ENCODE measurements around the gene MMP26. TPM values are rescaled to one million over a fixed set of nuclear protein-coding genes. Genes with fewer than 3 reads are reported as not detected.
"Not testable (repeated sequence)": the region's sequence is repeated elsewhere in the genome, so short reads cannot be mapped to it uniquely, and the experiment has no call there.

The MMP26 gene
- total RNA-seq, 1 donor from 2014 or later = not detected

DNA sequence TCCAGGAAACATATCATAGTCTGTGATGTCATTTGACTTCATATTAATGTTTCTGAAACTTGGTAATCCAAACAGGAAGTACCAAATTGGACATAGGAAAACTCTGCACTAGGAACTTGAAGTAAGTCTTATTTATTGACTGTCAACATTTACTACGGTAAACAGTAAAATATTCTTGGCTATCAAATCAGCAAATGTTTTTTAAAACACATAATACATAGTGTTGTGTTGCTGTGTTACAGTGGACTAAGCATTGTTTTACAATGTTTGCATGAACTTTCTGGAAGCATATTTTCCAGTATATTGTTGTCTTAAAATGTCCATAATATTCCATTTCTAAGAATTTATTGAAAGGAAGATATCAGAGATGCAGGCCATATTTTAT is 4.2 kb upstream of the MMP26 start:
- Histone ChIP-seq H3K9me3 (replicated peaks) (no peaks in the 10 kb centered on the region), H3K36me3 (no peaks in the 10 kb centered on the region), H3K4me3 (no peak overlapping the region), H3K27me3 (ENCODE audit: low read depth) (no peaks in the 10 kb centered on the region), H3K27ac (replicated peaks) (no peak overlapping the region), H3K4me1 (peaks cover 17% of the 10 kb centered on the region)
- intact Hi-C loops (cut with micrococcal nuclease) = no loop called here
- TF ChIP-seq, protein P1, sequence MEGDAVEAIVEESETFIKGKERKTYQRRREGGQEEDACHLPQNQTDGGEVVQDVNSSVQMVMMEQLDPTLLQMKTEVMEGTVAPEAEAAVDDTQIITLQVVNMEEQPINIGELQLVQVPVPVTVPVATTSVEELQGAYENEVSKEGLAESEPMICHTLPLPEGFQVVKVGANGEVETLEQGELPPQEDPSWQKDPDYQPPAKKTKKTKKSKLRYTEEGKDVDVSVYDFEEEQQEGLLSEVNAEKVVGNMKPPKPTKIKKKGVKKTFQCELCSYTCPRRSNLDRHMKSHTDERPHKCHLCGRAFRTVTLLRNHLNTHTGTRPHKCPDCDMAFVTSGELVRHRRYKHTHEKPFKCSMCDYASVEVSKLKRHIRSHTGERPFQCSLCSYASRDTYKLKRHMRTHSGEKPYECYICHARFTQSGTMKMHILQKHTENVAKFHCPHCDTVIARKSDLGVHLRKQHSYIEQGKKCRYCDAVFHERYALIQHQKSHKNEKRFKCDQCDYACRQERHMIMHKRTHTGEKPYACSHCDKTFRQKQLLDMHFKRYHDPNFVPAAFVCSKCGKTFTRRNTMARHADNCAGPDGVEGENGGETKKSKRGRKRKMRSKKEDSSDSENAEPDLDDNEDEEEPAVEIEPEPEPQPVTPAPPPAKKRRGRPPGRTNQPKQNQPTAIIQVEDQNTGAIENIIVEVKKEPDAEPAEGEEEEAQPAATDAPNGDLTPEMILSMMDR (IDR thresholded peaks at IDR 0.05; ENCODE audit: borderline replicate concordance) = no peak
- no peak for DNase-seq

DNA sequence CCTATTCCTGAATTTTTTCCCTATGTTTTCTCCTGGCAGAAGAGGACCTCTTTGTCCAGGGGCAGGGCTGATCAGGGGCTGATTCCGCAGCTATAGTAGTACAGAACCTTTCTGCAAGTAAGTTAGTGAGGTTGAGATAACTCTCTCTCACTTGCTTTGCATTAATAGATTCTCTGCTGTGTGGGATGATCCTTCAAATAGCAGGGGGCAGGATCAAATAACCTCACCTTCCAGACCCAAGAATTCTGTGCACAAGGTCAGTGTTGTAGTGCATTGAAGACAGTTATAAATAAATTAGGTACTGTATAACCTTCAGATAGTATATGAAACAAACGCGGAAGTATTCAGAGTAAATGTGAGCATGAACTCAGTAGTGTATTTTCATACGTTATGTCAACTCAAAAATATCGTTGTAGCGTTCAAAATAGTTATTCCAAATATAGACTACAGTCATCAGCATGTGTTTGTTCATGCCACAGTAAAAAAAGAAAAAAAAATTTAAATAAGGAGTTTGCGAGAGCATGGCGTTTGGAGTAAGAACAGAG is 278 bp downstream of the MMP26 start:
- H3K27ac ChIP-seq (replicated peaks) = no peak overlapping the region
- TF ChIP-seq, protein P1 (IDR thresholded peaks at IDR 0.05; ENCODE audit: borderline replicate concordance) = no peak
- H3K36me3 ChIP-seq = no peaks in the 10 kb centered on the region
- H3K4me1 ChIP-seq = peaks cover 17% of the 10 kb centered on the region
- no peak for DNase-seq
- no peaks in the 10 kb centered on the region for H3K27me3 ChIP-seq (ENCODE audit: low read depth)
- no peaks in the 10 kb centered on the region for H3K9me3 ChIP-seq (replicated peaks)
- intact Hi-C loops (cut with micrococcal nuclease) = no loop called here
- no peak overlapping the region for H3K4me3 ChIP-seq

DNA sequence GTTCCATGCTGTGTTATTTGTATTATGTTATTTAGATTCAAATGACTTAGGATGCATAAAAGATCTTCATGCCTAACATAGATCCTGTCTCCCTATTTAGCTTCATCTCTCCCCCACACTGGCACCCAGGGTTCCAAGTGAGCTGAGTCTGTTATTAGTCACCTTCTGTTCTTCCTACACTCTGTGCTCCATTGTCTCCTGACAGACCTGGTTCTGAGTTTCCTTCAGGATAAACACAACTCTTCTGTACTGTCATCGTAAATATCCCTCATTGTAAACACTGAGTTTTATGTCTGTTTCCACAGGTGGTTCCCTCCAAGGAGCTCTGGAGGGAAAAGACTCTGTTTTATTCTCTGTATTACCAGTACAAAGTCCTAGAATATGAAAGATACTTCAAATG is 8.7 kb downstream of the MMP26 start:
- intact Hi-C loops (cut with micrococcal nuclease) = no loop called here
- no peak for DNase-seq
- Histone ChIP-seq H3K27me3 (ENCODE audit: low read depth) (no peaks in the 10 kb centered on the region), H3K27ac (replicated peaks) (no peak overlapping the region), H3K4me3 (no peak overlapping the region), H3K36me3 (no peaks in the 10 kb centered on the region), H3K9me3 (replicated peaks) (no peaks in the 10 kb centered on the region), H3K4me1 (no peaks in the 10 kb centered on the region)
- TF ChIP-seq, protein P1 (IDR thresholded peaks at IDR 0.05; ENCODE audit: borderline replicate concordance) = no peak

DNA sequence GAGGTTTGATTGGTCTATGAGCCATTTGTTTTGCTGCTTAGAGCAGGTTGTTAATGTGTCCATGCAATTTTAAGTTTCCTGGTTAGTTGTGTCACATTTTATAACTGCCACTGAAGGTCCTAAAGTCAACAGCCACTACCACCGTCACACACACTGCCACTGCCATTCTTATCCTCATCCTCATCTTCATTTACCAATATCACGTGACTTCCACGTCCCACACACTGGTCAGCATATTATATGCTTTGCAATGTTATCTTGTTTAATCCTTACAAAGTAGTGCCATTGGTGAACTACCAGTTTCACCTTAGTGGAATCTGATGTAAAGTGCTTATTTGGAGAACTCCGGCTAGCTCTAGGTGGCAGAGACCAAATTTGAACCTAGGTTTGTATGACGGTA is 9.7 kb downstream of the MMP26 start:
- no peak for DNase-seq
- H3K9me3 ChIP-seq (replicated peaks) = no peaks in the 10 kb centered on the region
- no peaks in the 10 kb centered on the region for H3K36me3 ChIP-seq
- TF ChIP-seq, protein P1 (IDR thresholded peaks at IDR 0.05; ENCODE audit: borderline replicate concordance) = no peak
- no peak overlapping the region for H3K27ac ChIP-seq (replicated peaks)
- intact Hi-C loops (cut with micrococcal nuclease) = no loop called here
- no peaks in the 10 kb centered on the region for H3K27me3 ChIP-seq (ENCODE audit: low read depth)
- H3K4me3 ChIP-seq = no peak overlapping the region
- no peaks in the 10 kb centered on the region for H3K4me1 ChIP-seq

DNA sequence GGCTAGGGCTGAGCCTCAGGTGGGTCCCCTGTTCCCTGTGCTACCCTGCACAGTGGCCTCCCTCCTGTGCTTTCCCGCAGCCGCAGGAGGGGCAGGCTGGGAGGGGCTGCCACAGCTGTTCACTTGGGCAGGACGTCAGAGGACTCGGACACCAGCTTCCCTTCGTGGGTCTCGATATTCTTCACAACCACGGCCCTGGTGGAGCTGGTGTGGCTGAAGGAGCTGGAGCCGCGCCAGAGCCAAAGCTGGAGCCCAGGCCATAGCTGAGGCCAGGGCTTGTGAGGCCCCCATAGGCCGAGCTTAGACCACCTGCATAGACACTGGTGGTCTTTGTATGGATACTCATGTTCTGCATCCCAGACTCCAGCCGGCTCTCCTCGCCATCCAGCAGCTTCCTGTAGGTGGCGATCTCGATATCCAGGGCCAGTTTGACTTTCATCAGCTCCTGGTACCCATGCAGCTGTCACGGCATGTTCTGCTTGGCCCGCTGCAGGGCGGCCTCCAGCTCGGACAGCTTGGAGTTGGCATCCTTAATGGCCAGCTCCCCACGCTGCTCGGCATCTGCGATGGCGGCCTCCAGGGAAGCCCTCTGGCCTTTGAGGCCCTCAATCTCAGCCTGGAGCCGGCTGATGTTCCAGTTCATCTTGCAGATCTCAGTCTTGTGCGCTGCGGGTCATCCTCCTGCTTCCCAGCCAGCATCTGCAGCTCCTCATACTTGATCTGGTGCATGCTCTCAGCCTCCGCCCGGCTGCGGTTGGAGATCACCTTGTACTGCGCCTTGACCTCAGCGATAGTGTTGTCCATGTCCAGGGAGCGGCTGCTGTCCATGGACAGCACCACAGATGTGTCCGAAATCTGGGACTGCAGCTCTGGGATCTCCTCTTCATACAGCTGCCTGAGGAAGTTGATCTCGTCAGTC is 18.3 kb downstream of the MMP26 start:
- H3K27me3 ChIP-seq (ENCODE audit: low read depth); DNase-seq; intact Hi-C loops (cut with micrococcal nuclease); H3K4me3 ChIP-seq; H3K36me3 ChIP-seq; H3K4me1 ChIP-seq; H3K27ac ChIP-seq (replicated peaks); H3K9me3 ChIP-seq (replicated peaks): not testable (repeated sequence)

DNA sequence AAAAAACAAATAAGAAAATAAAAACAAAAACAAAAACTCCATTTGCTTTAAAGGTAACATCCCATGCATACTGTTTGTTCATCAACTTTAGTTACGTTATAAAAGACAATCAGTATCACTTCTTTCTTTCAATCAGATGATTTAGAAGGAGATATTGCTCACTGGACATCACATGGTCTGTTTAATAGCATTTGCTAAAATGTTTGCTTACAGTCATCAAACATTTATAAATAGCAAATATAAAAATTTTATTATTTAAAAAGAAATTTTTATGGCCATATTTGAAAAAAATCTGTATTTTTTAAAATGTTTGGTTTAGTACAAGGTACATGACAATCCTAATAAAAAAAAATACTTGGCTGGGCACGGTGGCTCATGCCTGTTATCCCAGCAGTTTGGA is 22.6 kb downstream of the MMP26 start:
- no peaks in the 10 kb centered on the region for H3K4me1 ChIP-seq

More for the DNA sequence above, 22.6 kb downstream of the MMP26 start:
- no peaks in the 10 kb centered on the region for H3K36me3 ChIP-seq
- H3K4me3 ChIP-seq = no peak overlapping the region
- DNase-seq = no peak
- no peaks in the 10 kb centered on the region for H3K27me3 ChIP-seq (ENCODE audit: low read depth)
- TF ChIP-seq, protein P1 (IDR thresholded peaks at IDR 0.05; ENCODE audit: borderline replicate concordance) = no peak
- intact Hi-C loops (cut with micrococcal nuclease) = no loop called here
- H3K27ac ChIP-seq (replicated peaks) = no peak overlapping the region
- no peaks in the 10 kb centered on the region for H3K9me3 ChIP-seq (replicated peaks)
